Measurements from ENCODE around the gene SYNE2. TPM values are rescaled to one million over a fixed set of nuclear protein-coding genes. Genes with fewer than 3 reads are reported as not detected.

Gene SYNE2
- total RNA-seq, 1 experiment from 2014 or later = 16.0 TPM

DNA sequence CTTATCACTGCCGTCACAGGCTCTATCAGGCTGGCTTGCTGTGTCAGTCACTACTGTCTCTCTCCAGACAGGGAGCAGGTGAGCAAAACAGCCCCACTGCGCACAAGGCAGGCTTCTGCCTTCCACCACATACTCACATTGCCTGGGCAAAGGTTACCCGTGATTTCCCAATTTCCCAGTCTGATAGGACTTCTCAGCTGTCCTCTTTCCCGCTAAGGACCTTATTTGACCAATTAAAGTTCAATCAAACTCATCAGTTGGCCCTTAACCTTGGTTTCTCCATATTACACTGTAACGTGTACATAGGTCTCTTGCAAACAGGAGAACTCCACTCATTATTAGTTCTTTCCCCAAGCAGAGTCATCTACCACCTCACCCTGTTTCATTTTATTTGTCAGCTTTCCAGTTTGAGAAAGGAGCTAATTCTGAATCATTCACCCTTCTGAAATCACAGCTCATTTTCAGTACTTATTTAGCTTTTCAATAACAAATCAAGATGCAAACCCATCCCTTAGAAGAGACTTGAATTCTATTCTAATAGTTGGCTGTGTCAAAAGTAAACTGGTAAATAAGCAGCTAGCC, 270.5 kb downstream of the SYNE2 start:
- DNase-seq (peak; percentile 11), ATAC-seq (peak; percentile 55; the same call in 1 of the 2 replicates)
- no peaks in the 10 kb centered on the region for H3K9me2 ChIP-seq (replicated peaks; ENCODE audit: low read length)
- H3K79me2 ChIP-seq (ENCODE audit: low read length) = no peaks in the 10 kb centered on the region
- ChIA-PET CTCF (interaction anchor here (0.7 kb wide), 1 partner anchor 103 kb away, joined by 6 read pairs; no protein-coding TSS in a partner anchor), POLR2A (ENCODE audit: unreplicated experiment) (no interaction called here)
- no peak overlapping the region for H3K4me2 ChIP-seq (ENCODE audit: low read length)
- no peak overlapping the region for H3K9ac ChIP-seq (ENCODE audit: low read length)
- H2AFZ ChIP-seq (ENCODE audit: low read length) = no peak overlapping the region
- no peaks in the 10 kb centered on the region for H3K9me3 ChIP-seq (ENCODE audit: low read length)
- peaks cover 2% of the 10 kb centered on the region for H3K4me1 ChIP-seq (ENCODE audit: insufficient read depth, low read length)
- no TSS peak for BruUV-seq (replicated peaks)
- TF ChIP-seq EZH2 (IDR thresholded peaks at IDR 0.05; ENCODE audit: low read length, unreplicated experiment) (no peak), EZH2phosphoT487 (IDR thresholded peaks at IDR 0.05; ENCODE audit: borderline replicate concordance, low read length) (no peak)
- TF ChIP-seq, protein P1, sequence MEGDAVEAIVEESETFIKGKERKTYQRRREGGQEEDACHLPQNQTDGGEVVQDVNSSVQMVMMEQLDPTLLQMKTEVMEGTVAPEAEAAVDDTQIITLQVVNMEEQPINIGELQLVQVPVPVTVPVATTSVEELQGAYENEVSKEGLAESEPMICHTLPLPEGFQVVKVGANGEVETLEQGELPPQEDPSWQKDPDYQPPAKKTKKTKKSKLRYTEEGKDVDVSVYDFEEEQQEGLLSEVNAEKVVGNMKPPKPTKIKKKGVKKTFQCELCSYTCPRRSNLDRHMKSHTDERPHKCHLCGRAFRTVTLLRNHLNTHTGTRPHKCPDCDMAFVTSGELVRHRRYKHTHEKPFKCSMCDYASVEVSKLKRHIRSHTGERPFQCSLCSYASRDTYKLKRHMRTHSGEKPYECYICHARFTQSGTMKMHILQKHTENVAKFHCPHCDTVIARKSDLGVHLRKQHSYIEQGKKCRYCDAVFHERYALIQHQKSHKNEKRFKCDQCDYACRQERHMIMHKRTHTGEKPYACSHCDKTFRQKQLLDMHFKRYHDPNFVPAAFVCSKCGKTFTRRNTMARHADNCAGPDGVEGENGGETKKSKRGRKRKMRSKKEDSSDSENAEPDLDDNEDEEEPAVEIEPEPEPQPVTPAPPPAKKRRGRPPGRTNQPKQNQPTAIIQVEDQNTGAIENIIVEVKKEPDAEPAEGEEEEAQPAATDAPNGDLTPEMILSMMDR (conservative IDR thresholded peaks at IDR 0.05; ENCODE audit: low read depth, low read length) = no peak
- no peak overlapping the region for H3K27ac ChIP-seq (ENCODE audit: low read length)
- no peaks in the 10 kb centered on the region for H3F3A ChIP-seq (ENCODE audit: low read length, unreplicated experiment)
- H3K4me3 ChIP-seq (ENCODE audit: low read length) = no peak overlapping the region
- H3K27me3 ChIP-seq (ENCODE audit: low read length) = no peaks in the 10 kb centered on the region
- H4K20me1 ChIP-seq (ENCODE audit: low read length) = no peaks in the 10 kb centered on the region
- intact Hi-C loops (cut with micrococcal nuclease) = no loop called here
- no peaks in the 10 kb centered on the region for H3K36me3 ChIP-seq (ENCODE audit: low read depth, low read length)

DNA sequence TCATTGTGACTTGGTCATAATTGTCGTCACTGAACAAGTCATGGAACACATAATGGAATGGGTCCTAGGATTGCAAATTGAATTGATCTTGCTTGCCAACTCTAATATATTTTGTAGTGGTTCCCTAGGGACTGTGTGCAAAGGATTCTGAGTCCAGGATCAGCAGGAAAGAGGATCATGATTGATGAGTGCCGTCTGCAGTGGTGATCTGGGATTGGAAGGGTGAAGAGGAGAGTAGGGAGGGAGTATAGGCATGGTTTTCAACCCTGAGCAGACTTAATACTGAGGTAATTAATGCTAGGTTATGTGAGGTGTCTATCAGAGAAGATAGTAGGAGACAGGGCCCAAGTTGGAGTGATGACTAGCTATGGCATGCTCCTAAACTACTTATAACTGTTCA, 272.5 kb downstream of the SYNE2 start:
- H3K27me3 ChIP-seq (ENCODE audit: low read length) = no peaks in the 10 kb centered on the region
- H4K20me1 ChIP-seq (ENCODE audit: low read length) = no peaks in the 10 kb centered on the region
- no peaks in the 10 kb centered on the region for H3K9me3 ChIP-seq (ENCODE audit: low read length)
- H3K4me2 ChIP-seq (ENCODE audit: low read length) = no peak overlapping the region
- intact Hi-C loops (cut with micrococcal nuclease) = no loop called here
- CTCF ChIA-PET = no interaction called here
- TF ChIP-seq, protein P1 (conservative IDR thresholded peaks at IDR 0.05; ENCODE audit: low read depth, low read length) = no peak
- no peak for TF ChIP-seq EZH2phosphoT487 (IDR thresholded peaks at IDR 0.05; ENCODE audit: borderline replicate concordance, low read length)
- BruUV-seq (replicated peaks) = no TSS peak
- H3K4me3 ChIP-seq (ENCODE audit: low read length) = no peak overlapping the region
- POLR2A ChIA-PET (ENCODE audit: unreplicated experiment) = no interaction called here
- DNase-seq (no peak), ATAC-seq (no peak)
- no peaks in the 10 kb centered on the region for H3K9me2 ChIP-seq (replicated peaks; ENCODE audit: low read length)
- no peak overlapping the region for H2AFZ ChIP-seq (ENCODE audit: low read length)
- H3K36me3 ChIP-seq (ENCODE audit: low read depth, low read length) = no peaks in the 10 kb centered on the region
- H3K27ac ChIP-seq (ENCODE audit: low read length) = no peak overlapping the region
- H3K9ac ChIP-seq (ENCODE audit: low read length) = no peak overlapping the region
- H3F3A ChIP-seq (ENCODE audit: low read length, unreplicated experiment) = no peaks in the 10 kb centered on the region
- no peaks in the 10 kb centered on the region for H3K79me2 ChIP-seq (ENCODE audit: low read length)
- H3K4me1 ChIP-seq (ENCODE audit: insufficient read depth, low read length) = no peaks in the 10 kb centered on the region

DNA sequence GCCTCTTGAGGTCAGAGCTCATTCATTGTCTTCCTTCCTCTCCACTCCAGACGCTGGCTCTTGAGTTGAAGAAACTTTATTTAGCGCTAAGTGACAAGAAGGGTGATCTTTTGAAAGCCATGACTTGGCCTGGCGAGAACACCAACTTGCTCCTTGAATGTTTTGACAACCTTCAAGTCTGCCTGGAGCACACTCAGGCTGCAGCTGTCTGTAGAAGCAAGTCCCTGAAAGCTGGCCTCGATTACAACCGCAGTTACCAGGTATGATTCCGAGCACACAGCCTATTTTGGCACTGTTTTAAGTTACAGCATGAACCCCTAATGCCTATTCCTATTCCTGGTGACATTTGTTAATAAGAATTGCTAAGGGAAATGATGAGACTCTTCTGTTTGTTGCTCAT, 273.7 kb downstream of the SYNE2 start:
- no peaks in the 10 kb centered on the region for H3K36me3 ChIP-seq (ENCODE audit: low read depth, low read length)
- H3K9me3 ChIP-seq (ENCODE audit: low read length) = no peaks in the 10 kb centered on the region
- H3K9me2 ChIP-seq (replicated peaks; ENCODE audit: low read length) = no peaks in the 10 kb centered on the region
- H3K9ac ChIP-seq (ENCODE audit: low read length) = no peak overlapping the region
- no peak overlapping the region for H3K4me3 ChIP-seq (ENCODE audit: low read length)
- H3F3A ChIP-seq (ENCODE audit: low read length, unreplicated experiment) = no peaks in the 10 kb centered on the region
- H3K79me2 ChIP-seq (ENCODE audit: low read length) = no peaks in the 10 kb centered on the region
- no peaks in the 10 kb centered on the region for H3K4me1 ChIP-seq (ENCODE audit: insufficient read depth, low read length)
- no peak overlapping the region for H2AFZ ChIP-seq (ENCODE audit: low read length)
- no peak overlapping the region for H3K27ac ChIP-seq (ENCODE audit: low read length)
- TF ChIP-seq, protein P1 (conservative IDR thresholded peaks at IDR 0.05; ENCODE audit: low read depth, low read length) = no peak
- no peak for TF ChIP-seq EZH2 (IDR thresholded peaks at IDR 0.05; ENCODE audit: low read length, unreplicated experiment)
- TF ChIP-seq EZH2phosphoT487 (IDR thresholded peaks at IDR 0.05; ENCODE audit: borderline replicate concordance, low read length) = no peak
- H4K20me1 ChIP-seq (ENCODE audit: low read length) = no peaks in the 10 kb centered on the region
- ChIA-PET CTCF (no interaction called here), POLR2A (ENCODE audit: unreplicated experiment) (interaction anchor here (0.7 kb wide), 1 partner anchor 183 kb away, joined by 4 read pairs; no protein-coding TSS in a partner anchor)
- ATAC-seq (no peak), DNase-seq (no peak)
- no peak overlapping the region for H3K4me2 ChIP-seq (ENCODE audit: low read length)
- no peaks in the 10 kb centered on the region for H3K27me3 ChIP-seq (ENCODE audit: low read length)
- no TSS peak for BruUV-seq (replicated peaks)
- intact Hi-C loops (cut with micrococcal nuclease) = no loop called here

Data from PC-3 (cell line).